ENCODE results near the gene ATG9A.

Gene ATG9A

GRCh38 chr2:219213486-219214071 lies 15.9 kb downstream of the ATG9A start:
- Histone ChIP-seq H3K4me3 (ENCODE audit: low read length) (no peak overlapping the region), H3K27me3 (ENCODE audit: insufficient read depth, low read length) (no peaks in the 10 kb centered on the region), H3K4me1 (ENCODE audit: insufficient read depth, low read length) (peaks cover 12% of the 10 kb centered on the region), H3K36me3 (ENCODE audit: insufficient read depth, low read length) (peaks cover 46% of the 10 kb centered on the region), H2AFZ (ENCODE audit: low read depth, low read length) (no peak overlapping the region), H3K9me3 (ENCODE audit: low read length) (no peaks in the 10 kb centered on the region)

DNA sequence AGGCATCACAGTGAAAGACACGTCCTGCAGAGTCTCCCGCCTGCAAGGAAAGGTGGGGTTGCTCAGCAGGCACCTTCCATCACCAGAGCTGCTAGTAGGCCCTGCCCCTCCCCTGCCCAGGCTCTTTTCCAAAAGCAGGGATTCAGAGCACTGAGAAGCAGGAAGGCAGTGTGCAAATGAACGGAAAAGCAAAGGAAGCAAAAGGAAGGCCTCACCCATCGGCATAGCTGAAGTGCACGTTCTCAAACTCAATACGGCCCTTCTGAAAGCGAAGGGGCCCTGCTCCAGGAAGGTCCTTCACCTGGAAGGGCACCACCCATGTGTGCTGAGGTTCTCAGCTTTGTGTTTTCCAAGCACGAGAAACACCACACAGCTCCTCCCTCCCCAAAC lies 16.4 kb downstream of the ATG9A start:
- Histone ChIP-seq H3K4me3 (ENCODE audit: low read length) (no peak overlapping the region), H3K4me1 (ENCODE audit: insufficient read depth, low read length) (peaks cover 9% of the 10 kb centered on the region), H3K27me3 (ENCODE audit: insufficient read depth, low read length) (no peaks in the 10 kb centered on the region), H3K36me3 (ENCODE audit: insufficient read depth, low read length) (peaks cover 48% of the 10 kb centered on the region), H3K9me3 (ENCODE audit: low read length) (no peaks in the 10 kb centered on the region), H2AFZ (ENCODE audit: low read depth, low read length) (no peak overlapping the region)

DNA sequence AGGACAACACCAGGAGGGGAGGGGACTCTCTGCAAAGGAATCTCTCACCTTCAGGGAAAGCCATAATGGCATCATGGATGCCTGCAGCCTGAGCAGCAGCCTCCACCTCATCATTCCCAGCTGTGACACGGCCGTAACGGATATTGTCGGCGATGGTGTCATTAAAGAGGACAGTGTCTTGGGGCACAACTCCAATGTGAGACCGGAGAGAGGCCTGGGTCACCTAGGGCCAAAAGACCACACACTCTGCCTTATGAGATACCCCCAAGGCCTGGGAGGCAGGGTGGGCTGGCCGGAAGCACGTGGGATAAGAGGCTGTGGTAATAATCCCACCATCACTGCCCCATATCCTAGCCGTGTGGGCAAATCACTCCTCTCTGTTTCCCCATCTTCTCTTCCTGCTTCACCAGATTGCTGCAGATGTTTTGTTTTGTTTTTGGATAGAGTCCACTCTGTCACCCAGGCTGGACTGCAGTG lies 18.5 kb downstream of the ATG9A start:
- H3K36me3 ChIP-seq (ENCODE audit: insufficient read depth, low read length) = peaks cover 48% of the 10 kb centered on the region

DNA sequence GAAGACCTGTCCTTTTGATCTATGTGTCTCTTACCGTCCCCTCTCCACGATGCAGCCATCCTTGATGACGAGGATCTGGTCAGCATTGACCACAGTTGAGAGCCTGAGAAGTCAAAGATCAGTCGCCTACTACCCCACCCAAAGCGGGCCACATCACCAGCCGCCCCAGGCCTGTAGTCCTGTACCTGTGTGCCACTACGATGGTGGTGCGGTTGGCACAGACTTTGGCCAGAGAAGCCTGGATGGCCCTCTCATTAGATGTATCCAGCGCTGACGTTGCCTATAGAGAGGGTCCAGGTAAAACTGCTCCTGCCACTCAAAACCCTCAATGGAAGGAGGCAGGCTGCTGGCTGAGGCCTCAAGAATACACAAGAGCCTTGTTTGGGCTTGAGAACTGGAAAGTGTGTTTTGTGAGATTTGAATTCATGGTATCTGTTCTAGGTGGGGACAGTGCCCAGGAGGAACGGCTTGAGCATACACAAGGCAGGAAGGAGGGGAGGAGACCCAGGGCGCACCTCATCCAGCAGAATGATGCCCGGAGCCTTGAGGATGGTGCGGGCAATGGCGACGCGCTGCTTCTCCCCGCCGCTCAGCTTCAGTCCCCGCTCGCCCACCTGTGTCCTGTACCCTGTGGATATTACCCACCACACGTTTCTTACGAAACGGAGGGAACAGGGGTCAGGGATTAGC lies 19.1 kb downstream of the ATG9A start:
- no peaks in the 10 kb centered on the region for H3K9me3 ChIP-seq (ENCODE audit: low read length)
- no peak overlapping the region for H3K4me3 ChIP-seq (ENCODE audit: low read length)
- no peak overlapping the region for H2AFZ ChIP-seq (ENCODE audit: low read depth, low read length)
- H3K36me3 ChIP-seq (ENCODE audit: insufficient read depth, low read length) = peaks cover 48% of the 10 kb centered on the region
- H3K4me1 ChIP-seq (ENCODE audit: insufficient read depth, low read length) = peaks cover 8% of the 10 kb centered on the region
- H3K27me3 ChIP-seq (ENCODE audit: insufficient read depth, low read length) = no peaks in the 10 kb centered on the region

More for the DNA sequence above, 18.5 kb downstream of the ATG9A start:
- Histone ChIP-seq H2AFZ (ENCODE audit: low read depth, low read length) (no peak overlapping the region), H3K9me3 (ENCODE audit: low read length) (no peaks in the 10 kb centered on the region), H3K4me3 (ENCODE audit: low read length) (no peak overlapping the region), H3K27me3 (ENCODE audit: insufficient read depth, low read length) (no peaks in the 10 kb centered on the region), H3K4me1 (ENCODE audit: insufficient read depth, low read length) (peaks cover 8% of the 10 kb centered on the region)

GRCh38 chr2:219209236-219210195 lies 19.9 kb downstream of the ATG9A start:
- no peak overlapping the region for H2AFZ ChIP-seq (ENCODE audit: low read depth, low read length)
- H3K4me3 ChIP-seq (ENCODE audit: low read length) = no peak overlapping the region
- peaks cover 8% of the 10 kb centered on the region for H3K4me1 ChIP-seq (ENCODE audit: insufficient read depth, low read length)
- H3K36me3 ChIP-seq (ENCODE audit: insufficient read depth, low read length) = peaks cover 40% of the 10 kb centered on the region
- H3K9me3 ChIP-seq (ENCODE audit: low read length) = no peaks in the 10 kb centered on the region
- no peaks in the 10 kb centered on the region for H3K27me3 ChIP-seq (ENCODE audit: insufficient read depth, low read length)

- peaks cover 8% of the 10 kb centered on the region for H3K4me1 ChIP-seq (ENCODE audit: insufficient read depth, low read length)
- H3K27me3 ChIP-seq (ENCODE audit: insufficient read depth, low read length) = no peaks in the 10 kb centered on the region
- H3K4me3 ChIP-seq (ENCODE audit: low read length) = no peak overlapping the region
- H3K9me3 ChIP-seq (ENCODE audit: low read length) = no peaks in the 10 kb centered on the region
- H2AFZ ChIP-seq (ENCODE audit: low read depth, low read length) = no peak overlapping the region
- peaks cover 26% of the 10 kb centered on the region for H3K36me3 ChIP-seq (ENCODE audit: insufficient read depth, low read length)
Measured at GRCh38 chr2:219207884-219208740, 21.3 kb downstream of the ATG9A start.

- Histone ChIP-seq H3K36me3 (ENCODE audit: insufficient read depth, low read length) (peaks cover 21% of the 10 kb centered on the region), H3K4me3 (ENCODE audit: low read length) (peak overlapping the region; percentile 56), H3K9me3 (ENCODE audit: low read length) (no peaks in the 10 kb centered on the region), H3K27me3 (ENCODE audit: insufficient read depth, low read length) (no peaks in the 10 kb centered on the region), H3K4me1 (ENCODE audit: insufficient read depth, low read length) (peaks cover 8% of the 10 kb centered on the region), H2AFZ (ENCODE audit: low read depth, low read length) (no peak overlapping the region)
Measured at GRCh38 chr2:219207134-219207883, 22.1 kb downstream of the ATG9A start.

- peaks cover 19% of the 10 kb centered on the region for H3K36me3 ChIP-seq (ENCODE audit: insufficient read depth, low read length)
- H3K4me1 ChIP-seq (ENCODE audit: insufficient read depth, low read length) = peaks cover 8% of the 10 kb centered on the region
- H2AFZ ChIP-seq (ENCODE audit: low read depth, low read length) = peak within 1 kb of the TSS; percentile 42
- no peaks in the 10 kb centered on the region for H3K9me3 ChIP-seq (ENCODE audit: low read length)
- no peaks in the 10 kb centered on the region for H3K27me3 ChIP-seq (ENCODE audit: insufficient read depth, low read length)
- H3K4me3 ChIP-seq (ENCODE audit: low read length) = peak within 1 kb of the TSS; percentile 56
Measured at GRCh38 chr2:219206328-219207133, 22.9 kb downstream of the ATG9A start, which contains the start of gene ZFAND2B. TSS of gene ZFAND2B (plus strand) at chr2:219206782. CDS start at chr2:219206988, 206 bp downstream.

DNA sequence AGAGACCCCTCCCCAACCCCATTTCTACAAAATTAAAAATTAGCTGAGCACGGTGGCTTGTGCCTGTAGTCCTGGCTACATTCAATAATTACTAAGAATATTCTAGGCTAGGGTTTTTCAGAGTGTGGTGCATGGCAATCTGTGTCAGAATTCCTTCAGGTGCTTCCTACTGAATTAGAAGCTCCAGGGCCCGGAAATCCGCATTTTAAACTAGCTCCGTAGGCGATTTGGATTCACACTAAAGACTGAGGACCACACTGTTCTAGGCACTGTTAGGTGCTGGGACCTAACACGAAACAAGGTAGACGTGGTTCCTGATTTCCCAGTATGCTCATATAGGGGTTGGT lies 23.5 kb downstream of the ATG9A start:
- peak overlapping the region; percentile 56 for H3K4me3 ChIP-seq (ENCODE audit: low read length)
- H3K4me1 ChIP-seq (ENCODE audit: insufficient read depth, low read length) = peaks cover 8% of the 10 kb centered on the region
- peaks cover 16% of the 10 kb centered on the region for H3K36me3 ChIP-seq (ENCODE audit: insufficient read depth, low read length)
- peak overlapping the region; percentile 42 for H2AFZ ChIP-seq (ENCODE audit: low read depth, low read length)
- no peaks in the 10 kb centered on the region for H3K9me3 ChIP-seq (ENCODE audit: low read length)
- no peaks in the 10 kb centered on the region for H3K27me3 ChIP-seq (ENCODE audit: insufficient read depth, low read length)

- peaks cover 8% of the 10 kb centered on the region for H3K4me1 ChIP-seq (ENCODE audit: insufficient read depth, low read length)
- H3K36me3 ChIP-seq (ENCODE audit: insufficient read depth, low read length) = peaks cover 14% of the 10 kb centered on the region
- no peak overlapping the region for H2AFZ ChIP-seq (ENCODE audit: low read depth, low read length)
- no peaks in the 10 kb centered on the region for H3K27me3 ChIP-seq (ENCODE audit: insufficient read depth, low read length)
- H3K4me3 ChIP-seq (ENCODE audit: low read length) = no peak overlapping the region
- no peaks in the 10 kb centered on the region for H3K9me3 ChIP-seq (ENCODE audit: low read length)
Measured at GRCh38 chr2:219205165-219205538, 24.3 kb downstream of the ATG9A start.

- Histone ChIP-seq H2AFZ (ENCODE audit: low read depth, low read length) (no peak overlapping the region), H3K36me3 (ENCODE audit: insufficient read depth, low read length) (peaks cover 13% of the 10 kb centered on the region), H3K4me1 (ENCODE audit: insufficient read depth, low read length) (peaks cover 8% of the 10 kb centered on the region), H3K4me3 (ENCODE audit: low read length) (no peak overlapping the region), H3K27me3 (ENCODE audit: insufficient read depth, low read length) (no peaks in the 10 kb centered on the region), H3K9me3 (ENCODE audit: low read length) (no peaks in the 10 kb centered on the region)
Measured at GRCh38 chr2:219204425-219205164, 24.8 kb downstream of the ATG9A start.
